ENCODE results near the gene RMND5B.
"Not testable (repeated sequence)": the region's sequence is repeated elsewhere in the genome, so short reads cannot be mapped to it uniquely, and the experiment has no call there.

Gene RMND5B

GRCh38 chr5:178129296-178129695 lies 1.5 kb upstream of the RMND5B start:
- Histone ChIP-seq H3K9me3 (no peaks in the 10 kb centered on the region), H3K27ac (peak overlapping the region in 1 of 2 donors; percentile 95), H3K27me3 (peaks cover 0 to under 1% of the 10 kb centered on the region in 2 donors), H3K4me1 (peaks cover 0 to 18% (median 12%) of the 10 kb centered on the region in 4 donors), H3K4me3 (no peak overlapping the region), H3K36me3 (peaks cover 0 to 11% (median 10%) of the 10 kb centered on the region in 3 donors)
- TF ChIP-seq, protein P1, sequence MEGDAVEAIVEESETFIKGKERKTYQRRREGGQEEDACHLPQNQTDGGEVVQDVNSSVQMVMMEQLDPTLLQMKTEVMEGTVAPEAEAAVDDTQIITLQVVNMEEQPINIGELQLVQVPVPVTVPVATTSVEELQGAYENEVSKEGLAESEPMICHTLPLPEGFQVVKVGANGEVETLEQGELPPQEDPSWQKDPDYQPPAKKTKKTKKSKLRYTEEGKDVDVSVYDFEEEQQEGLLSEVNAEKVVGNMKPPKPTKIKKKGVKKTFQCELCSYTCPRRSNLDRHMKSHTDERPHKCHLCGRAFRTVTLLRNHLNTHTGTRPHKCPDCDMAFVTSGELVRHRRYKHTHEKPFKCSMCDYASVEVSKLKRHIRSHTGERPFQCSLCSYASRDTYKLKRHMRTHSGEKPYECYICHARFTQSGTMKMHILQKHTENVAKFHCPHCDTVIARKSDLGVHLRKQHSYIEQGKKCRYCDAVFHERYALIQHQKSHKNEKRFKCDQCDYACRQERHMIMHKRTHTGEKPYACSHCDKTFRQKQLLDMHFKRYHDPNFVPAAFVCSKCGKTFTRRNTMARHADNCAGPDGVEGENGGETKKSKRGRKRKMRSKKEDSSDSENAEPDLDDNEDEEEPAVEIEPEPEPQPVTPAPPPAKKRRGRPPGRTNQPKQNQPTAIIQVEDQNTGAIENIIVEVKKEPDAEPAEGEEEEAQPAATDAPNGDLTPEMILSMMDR (IDR thresholded peaks at IDR 0.05): no peak
- DNase-seq: no peak
- intact Hi-C loops (cut with DNase I; ENCODE audit: low total_unique reads): no loop called here

DNA sequence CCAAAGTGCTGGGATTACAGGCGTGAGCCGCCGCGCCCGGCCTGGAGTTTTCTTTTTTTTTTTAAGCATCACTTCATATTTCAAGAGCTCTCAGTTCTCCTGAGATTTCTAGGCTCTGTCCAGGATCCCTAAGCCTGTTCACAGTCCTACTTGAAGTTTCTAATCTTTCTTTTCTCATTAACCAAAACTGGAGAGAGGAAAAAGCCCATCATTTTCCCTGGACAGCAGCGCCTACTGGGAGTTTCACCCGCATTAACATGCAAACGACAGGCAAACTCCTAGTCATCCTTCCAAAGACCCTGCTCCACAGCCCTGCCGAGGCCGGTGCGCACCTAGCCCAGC lies 609 bp upstream of the RMND5B start:
- H3K27me3 ChIP-seq; DNase-seq; H3K9me3 ChIP-seq; intact Hi-C loops (cut with DNase I; ENCODE audit: low total_unique reads): not testable (repeated sequence)
- H3K4me3 ChIP-seq: peak overlapping the region; percentile 72 to 86
- H3K27ac ChIP-seq: peak overlapping the region; percentile 90 to 95
- H3K36me3 ChIP-seq: peaks cover 4 to 20% (median 10%) of the 10 kb centered on the region in 3 donors
- peaks cover 0 to 18% (median 12%) of the 10 kb centered on the region in 4 donors for H3K4me1 ChIP-seq

GRCh38 chr5:178131446-178131996 lies 707 bp downstream of the RMND5B start:
- H3K9me3 ChIP-seq: no peaks in the 10 kb centered on the region
- peaks cover 0 to 18% (median 12%) of the 10 kb centered on the region in 4 donors for H3K4me1 ChIP-seq
- H3K27ac ChIP-seq: peak overlapping the region; percentile 90 to 95
- TF ChIP-seq, protein P1 (IDR thresholded peaks at IDR 0.05): no peak
- peak overlapping the region; percentile 72 to 86 for H3K4me3 ChIP-seq
- no peak for DNase-seq
- H3K27me3 ChIP-seq: no peaks in the 10 kb centered on the region
- intact Hi-C loops (cut with DNase I; ENCODE audit: low total_unique reads): no loop called here
- peaks cover 9 to 33% (median 10%) of the 10 kb centered on the region in 3 donors for H3K36me3 ChIP-seq

GRCh38 chr5:178136990-178137389 lies 6.2 kb downstream of the RMND5B start:
- Histone ChIP-seq H3K9me3 (no peaks in the 10 kb centered on the region), H3K4me3 (no peak overlapping the region), H3K36me3 (peaks cover 12 to 81% (median 13%) of the 10 kb centered on the region in 3 donors), H3K27ac (no peak overlapping the region), H3K4me1 (peaks cover 0 to 4% (median 3%) of the 10 kb centered on the region in 4 donors), H3K27me3 (no peaks in the 10 kb centered on the region)
- TF ChIP-seq, protein P1 (IDR thresholded peaks at IDR 0.05): no peak
- intact Hi-C loops (cut with DNase I; ENCODE audit: low total_unique reads): loop anchor here (5.0 kb wide), 1 partner anchor 1120 kb away; no protein-coding TSS in a partner anchor
- DNase-seq: no peak

- DNase-seq: no peak
- H3K4me3 ChIP-seq: no peak overlapping the region
- H3K27ac ChIP-seq: no peak overlapping the region
- H3K27me3 ChIP-seq: no peaks in the 10 kb centered on the region
- H3K36me3 ChIP-seq: peaks cover 22 to 91% (median 23%) of the 10 kb centered on the region in 3 donors
- TF ChIP-seq, protein P1 (IDR thresholded peaks at IDR 0.05): no peak
- H3K9me3 ChIP-seq: no peaks in the 10 kb centered on the region
- H3K4me1 ChIP-seq: no peaks in the 10 kb centered on the region
- intact Hi-C loops (cut with DNase I; ENCODE audit: low total_unique reads): loop anchor here (5.0 kb wide), 1 partner anchor 1121 kb away; no protein-coding TSS in a partner anchor
Observed at GRCh38 chr5:178137991-178138390, 7.2 kb downstream of the RMND5B start.

DNA sequence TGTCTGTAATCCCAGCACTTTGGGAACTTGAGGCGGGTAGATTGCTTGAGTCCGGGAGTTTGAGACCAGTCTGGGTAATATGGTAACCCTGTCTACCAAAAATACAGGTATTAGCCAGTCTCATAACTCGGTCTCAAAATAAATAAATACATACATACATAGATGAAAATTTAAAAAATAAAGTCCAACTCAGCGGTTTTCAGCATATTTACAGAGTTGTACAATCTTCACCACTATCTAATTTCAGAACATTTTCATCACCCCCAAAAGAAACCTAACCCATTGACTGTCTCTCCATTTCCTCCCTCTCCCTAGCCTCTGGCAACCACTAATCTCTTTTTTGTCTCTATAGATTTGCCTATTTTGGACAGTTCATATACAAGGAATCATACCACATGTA lies 10.7 kb downstream of the RMND5B start:
- Histone ChIP-seq H3K4me1 (no peaks in the 10 kb centered on the region), H3K27ac (no peak overlapping the region), H3K27me3 (no peaks in the 10 kb centered on the region), H3K36me3 (peaks cover 41 to 93% (median 50%) of the 10 kb centered on the region in 3 donors), H3K9me3 (no peaks in the 10 kb centered on the region), H3K4me3 (no peak overlapping the region)
- TF ChIP-seq, protein P1 (IDR thresholded peaks at IDR 0.05): no peak
- no peak for DNase-seq
- intact Hi-C loops (cut with DNase I; ENCODE audit: low total_unique reads): no loop called here
